ENCODE results near the gene KIRREL1. TPM values are rescaled to one million over a fixed set of nuclear protein-coding genes. Genes with fewer than 3 reads are reported as not detected.

Gene KIRREL1
- total and polyA plus RNA-seq, 2 of the 8 experiments (the other 6 are each of a cell fraction or from before 2014, with no cell fraction given) = 14.2 to 39.0 TPM

GRCh38 chr1:158107916-158108315 lies 114.5 kb downstream of the KIRREL1 start:
- TF ChIP-seq SAP30 (IDR thresholded peaks at IDR 0.05; ENCODE audit: insufficient read depth, insufficient replicate concordance, low read length) (no peak), FOSL1 (IDR thresholded peaks at IDR 0.05; ENCODE audit: insufficient read depth, low read depth, low read length) (no peak), YY1 (IDR thresholded peaks at IDR 0.05; ENCODE audit: low read depth, low read length) (no peak), E2F6 (IDR thresholded peaks at IDR 0.05) (no peak), BACH1 (IDR thresholded peaks at IDR 0.05; ENCODE audit: low read length) (no peak), PHF8 (conservative IDR thresholded peaks at IDR 0.05; ENCODE audit: low read depth, low read length) (no peak), SP1 (IDR thresholded peaks at IDR 0.05; ENCODE audit: low read depth, low read length) (no peak), ZNF274 (IDR thresholded peaks at IDR 0.05; ENCODE audit: borderline replicate concordance, extremely low read depth, low read length) (no peak)
- H3K4ac ChIP-seq (replicated peaks; ENCODE audit: insufficient read length, low read depth, low read length) = no peak overlapping the region
- WGBS, 2 experiments (ENCODE audit: extremely low coverage in 1 of 2, insufficient coverage in 1 of 2, insufficient read length in 1 of 2, insufficient replicate concordance in 2 of 2, low coverage in 1 of 2, low lambda C conversion rate in 2 of 2, missing lambda C conversion rate in 1 of 2) = 80% methylated on average over 2 of the region's 2 CpGs; no CpG with 5 or more reads in 1 of the 2 experiments
- no peak overlapping the region for H3K23ac ChIP-seq (ENCODE audit: insufficient read length)
- no peak for DNase-seq (ENCODE audit: low read depth in 1 of 2, low spot score in 2 of 2)
- no peak overlapping the region for H3K4me3 ChIP-seq (ENCODE audit: extremely low read depth in 1 of 4, insufficient read depth in 2 of 4, low read depth in 3 of 4, low read length in 4 of 4)
- H2AFZ ChIP-seq (ENCODE audit: low read length) = no peak overlapping the region
- H3K14ac ChIP-seq (ENCODE audit: insufficient read length) = no peak overlapping the region
- no peak overlapping the region for H3K27ac ChIP-seq (ENCODE audit: low read depth, low read length)
- no peak for FAIRE-seq
- no peak overlapping the region for H4K5ac ChIP-seq (ENCODE audit: insufficient read length, low read depth, low read length)
- no peak overlapping the region for H2AK5ac ChIP-seq (ENCODE audit: low read depth, low read length)
- no peak overlapping the region for H4K8ac ChIP-seq (ENCODE audit: extremely low read depth, insufficient read depth, low read length)
- no peak overlapping the region for H2BK15ac ChIP-seq (ENCODE audit: low read length)
- no peaks in the 10 kb centered on the region for H3K9me3 ChIP-seq (ENCODE audit: insufficient read depth in 2 of 2, low read depth in 1 of 2, low read length in 1 of 2)
- ChIA-PET CTCF (ENCODE audit: partially characterized antibody) (interaction anchor here (1.0 to 38.2 kb wide), 7 partner anchors 4 to 334 kb away, joined by 3 to 2918 read pairs (median 4); partner anchors contain the start of gene KIRREL1), POLR2A (ENCODE audit: partially characterized antibody) (no interaction called here)
- no peak overlapping the region for H3K9ac ChIP-seq (replicated peaks in 1 of 4; ENCODE audit: extremely low read depth in 1 of 4, low read depth in 3 of 4, low read length in 3 of 4)
- H3K79me2 ChIP-seq (ENCODE audit: control insufficient read depth in 1 of 2, insufficient read depth in 2 of 2, low read length in 2 of 2) = no peaks in the 10 kb centered on the region
- no peaks in the 10 kb centered on the region for H4K20me1 ChIP-seq (replicated peaks in 1 of 2; ENCODE audit: control insufficient read depth in 1 of 2, insufficient read depth in 2 of 2, low read length in 2 of 2)
- no peak overlapping the region for H4K91ac ChIP-seq (replicated peaks; ENCODE audit: insufficient read length, low read length)
- peaks cover 6 to 22% (median 21%) of the 10 kb centered on the region in 4 experiments for H3K4me1 ChIP-seq (replicated peaks in 1 of 4; ENCODE audit: control insufficient read depth in 3 of 4, insufficient read depth in 4 of 4, low read length in 3 of 4)
- no peaks in the 10 kb centered on the region for H3K36me3 ChIP-seq (ENCODE audit: control insufficient read depth in 2 of 4, insufficient read depth in 4 of 4, low read length in 3 of 4)
- H3K18ac ChIP-seq (ENCODE audit: extremely low read depth, low read length) = no peak overlapping the region
- no peak overlapping the region for H2BK120ac ChIP-seq (replicated peaks; ENCODE audit: low read depth, low read length)
- no peaks in the 10 kb centered on the region; the same call in 1 of the 2 replicates for H3K23me2 ChIP-seq (ENCODE audit: low read depth, low read length)
- H2BK5ac ChIP-seq (ENCODE audit: low read depth, low read length) = no peak overlapping the region
- H3K56ac ChIP-seq (replicated peaks; ENCODE audit: insufficient read length, low read depth, low read length) = no peak overlapping the region
- H2BK20ac ChIP-seq (ENCODE audit: low read length) = no peak overlapping the region; the same call in 1 of the 2 replicates
- no peak overlapping the region for H2BK12ac ChIP-seq (ENCODE audit: low read depth, low read length)
- H3K4me2 ChIP-seq (ENCODE audit: insufficient read depth in 1 of 2, low read depth in 2 of 2, low read length in 2 of 2) = no peak overlapping the region
- H3K79me1 ChIP-seq (ENCODE audit: low read depth, low read length) = no peaks in the 10 kb centered on the region
- peaks cover 0 to 11% (median 7%) of the 10 kb centered on the region in 4 experiments; a peak in 6 of 7 replicates for H3K27me3 ChIP-seq (replicated peaks in 1 of 4; ENCODE audit: control insufficient read depth in 3 of 4, extremely low read depth in 1 of 4, insufficient read depth in 3 of 4, low read length in 3 of 4)
